GM12872 (cell line): ENCODE measurements around the gene IFT122.

ENCODE experiments used
- CTCF ChIP-seq: IDR thresholded peaks from 3 replicates; pipeline ENCODE4 v1.5.1; 2011; ENCODE audit warnings: low read depth, mild to moderate bottlenecking, low read length, moderate library complexity; ENCODE audit not compliant: insufficient read depth

Gene IFT122

GRCh38 chr3:129448186-129448895 lies 8.3 kb downstream of the IFT122 start:
- no peak for TF ChIP-seq CTCF

GRCh38 chr3:129449279-129450115 lies 9.5 kb downstream of the IFT122 start:
- no peak for TF ChIP-seq CTCF

- TF ChIP-seq CTCF = no peak
Measured at GRCh38 chr3:129453732-129454131, 13.7 kb downstream of the IFT122 start.

DNA sequence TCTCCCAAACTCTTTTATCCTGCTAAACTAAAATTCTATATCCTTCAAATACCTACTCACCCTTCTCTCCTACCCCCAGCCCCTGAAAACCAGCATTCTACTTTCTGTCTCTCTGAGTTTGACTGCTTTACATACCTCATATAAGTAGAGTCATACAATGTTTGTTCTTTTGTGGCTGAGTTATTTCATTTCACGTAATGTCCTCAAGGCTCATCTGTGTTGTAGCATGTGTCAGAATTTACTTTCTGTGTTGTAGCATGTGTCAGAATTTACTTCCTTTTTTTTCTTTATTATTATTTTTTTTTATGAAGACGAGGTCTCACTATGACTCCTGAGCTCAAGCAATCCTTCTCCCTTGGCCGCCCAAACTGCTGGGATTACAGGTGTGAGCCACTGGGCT lies 20.1 kb downstream of the IFT122 start:
- TF ChIP-seq CTCF = no peak

- no peak for TF ChIP-seq CTCF
Measured at GRCh38 chr3:129460572-129460971, 20.5 kb downstream of the IFT122 start.

DNA sequence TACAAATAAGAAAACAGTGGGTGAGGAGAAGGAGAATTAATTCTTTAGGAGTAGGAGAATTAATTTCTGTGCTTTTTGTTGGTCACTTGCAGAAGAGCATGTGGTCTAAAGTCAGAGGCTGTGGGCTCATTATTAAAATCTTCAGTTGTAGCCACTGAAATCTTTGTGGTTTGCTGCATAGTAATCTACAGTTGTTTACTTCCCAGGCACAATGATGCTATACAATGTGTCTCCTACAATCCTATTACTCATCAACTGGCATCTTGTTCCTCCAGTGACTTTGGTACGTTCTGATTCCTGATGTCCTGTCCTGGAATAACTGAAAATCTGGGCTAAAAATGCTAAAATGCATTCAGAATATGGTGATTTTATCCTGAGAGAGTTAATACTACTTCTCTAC lies 21.0 kb downstream of the IFT122 start:
- no peak for TF ChIP-seq CTCF

DNA sequence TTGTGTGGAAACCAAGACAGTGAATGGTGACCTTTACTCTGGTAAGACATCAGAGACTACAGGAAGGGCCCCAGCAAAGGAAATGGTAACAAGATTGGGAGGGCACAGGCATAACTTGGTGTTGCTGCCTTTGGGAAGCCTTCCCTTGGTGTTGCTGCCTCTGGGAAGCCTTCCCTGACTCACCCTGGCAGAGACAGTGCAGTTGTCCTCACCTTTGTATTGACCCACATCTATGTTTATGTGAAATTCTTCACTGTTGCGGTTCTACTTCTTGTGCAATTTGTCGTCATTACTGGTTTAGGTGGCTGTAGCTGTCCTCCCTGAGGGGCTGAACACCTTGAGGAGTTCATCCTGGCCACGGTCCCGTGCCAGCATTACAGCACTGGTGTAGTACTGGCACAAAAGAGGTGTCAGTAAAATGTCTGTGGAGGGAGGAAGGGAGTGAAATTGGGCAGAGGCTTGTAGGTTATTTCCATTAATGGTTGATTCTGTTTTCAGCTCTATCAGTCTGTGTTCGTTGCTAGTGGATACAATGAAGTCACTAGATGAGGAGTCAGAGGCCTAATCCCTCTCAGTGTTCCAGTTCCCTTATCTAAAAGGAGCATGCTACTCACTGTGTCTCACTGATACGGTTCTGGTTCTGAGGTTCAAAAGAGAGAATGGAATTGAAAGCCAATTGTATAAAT lies 21.6 kb downstream of the IFT122 start:
- no peak for TF ChIP-seq CTCF
